ENCODE measurements around the gene CSPG5. TPM values are rescaled to one million over a fixed set of nuclear protein-coding genes. Genes with fewer than 3 reads are reported as not detected.

The CSPG5 gene
- total RNA-seq, 4 donors from 2014 or later: 0.82 to 2.9 TPM; not detected in 2

- no peak overlapping the region for H3K27ac ChIP-seq
- no peaks in the 10 kb centered on the region for H3K36me3 ChIP-seq
- no peaks in the 10 kb centered on the region for H3K9me3 ChIP-seq
- TF ChIP-seq POLR2A (IDR thresholded peaks at IDR 0.05): no peak
- TF ChIP-seq CTCF (IDR thresholded peaks at IDR 0.05): no peak
- intact Hi-C loops (cut with DNase I; ENCODE audit: low total_unique reads): no loop called here
- peaks cover 0 to 14% of the 10 kb centered on the region in 2 donors for H3K27me3 ChIP-seq
- no peak overlapping the region for H3K4me3 ChIP-seq
- H3K4me1 ChIP-seq: peaks cover 0 to 6% of the 10 kb centered on the region in 2 donors
- DNase-seq: no peak
These were observed 5.2 kb downstream of the CSPG5 start for GRCh38 chr3:47573190-47574172.

GRCh38 chr3:47571391-47572175 lies 7.1 kb downstream of the CSPG5 start:
- Histone ChIP-seq H3K4me1 (no peaks in the 10 kb centered on the region), H3K36me3 (no peaks in the 10 kb centered on the region), H3K27ac (no peak overlapping the region), H3K4me3 (no peak overlapping the region), H3K27me3 (peaks cover 0 to under 1% of the 10 kb centered on the region in 2 donors), H3K9me3 (no peaks in the 10 kb centered on the region)
- no peak for TF ChIP-seq CTCF (IDR thresholded peaks at IDR 0.05)
- no peak for TF ChIP-seq POLR2A (IDR thresholded peaks at IDR 0.05)
- intact Hi-C loops (cut with DNase I; ENCODE audit: low total_unique reads): no loop called here
- no peak for DNase-seq

DNA sequence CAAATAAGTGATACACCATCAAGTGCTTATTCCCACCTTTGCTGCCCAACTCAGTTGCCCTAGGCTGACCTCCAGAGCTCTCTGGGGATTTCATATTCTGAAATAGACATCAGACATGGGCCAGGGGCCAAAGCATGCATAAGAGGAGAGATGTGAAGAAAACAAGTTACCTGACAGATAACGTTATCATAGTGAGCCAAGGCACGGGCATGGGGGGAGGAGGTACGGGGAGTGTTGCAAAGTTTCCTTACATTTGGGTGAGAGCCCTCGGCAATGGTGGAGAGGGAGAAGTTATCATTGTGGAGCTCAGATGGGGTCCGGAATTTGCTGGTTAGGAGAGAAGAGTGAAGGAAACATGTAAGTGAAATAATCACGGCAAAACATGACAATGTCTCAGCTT lies 9.8 kb downstream of the CSPG5 start:
- Histone ChIP-seq H3K4me3 (no peak overlapping the region), H3K4me1 (no peaks in the 10 kb centered on the region), H3K27ac (no peak overlapping the region), H3K36me3 (no peaks in the 10 kb centered on the region), H3K9me3 (no peaks in the 10 kb centered on the region), H3K27me3 (no peaks in the 10 kb centered on the region)
- TF ChIP-seq POLR2A (IDR thresholded peaks at IDR 0.05): no peak
- no peak for TF ChIP-seq CTCF (IDR thresholded peaks at IDR 0.05)
- no peak for DNase-seq
- intact Hi-C loops (cut with DNase I; ENCODE audit: low total_unique reads): no loop called here

DNA sequence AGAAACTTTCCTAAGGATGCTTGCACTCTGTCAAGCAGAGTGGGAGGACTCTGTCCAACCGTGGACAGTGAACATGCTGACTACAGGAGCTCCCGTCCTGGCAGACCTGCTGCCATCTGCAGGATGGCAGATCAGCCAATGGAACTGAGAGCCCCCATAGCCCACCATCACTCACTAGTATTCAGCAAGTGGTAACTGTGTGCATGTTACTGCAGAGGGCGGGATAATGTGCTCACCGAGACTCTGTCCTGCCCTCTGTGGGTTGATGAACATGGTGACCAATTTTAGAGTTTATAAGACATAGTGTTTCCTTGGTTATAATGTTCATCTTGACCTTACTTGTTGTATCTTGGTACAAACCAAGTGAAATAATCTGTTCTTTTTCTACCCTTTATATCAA lies 11.5 kb downstream of the CSPG5 start:
- TF ChIP-seq CTCF (IDR thresholded peaks at IDR 0.05) (no peak), POLR2A (IDR thresholded peaks at IDR 0.05) (no peak)
- H3K9me3 ChIP-seq: no peaks in the 10 kb centered on the region

DNA sequence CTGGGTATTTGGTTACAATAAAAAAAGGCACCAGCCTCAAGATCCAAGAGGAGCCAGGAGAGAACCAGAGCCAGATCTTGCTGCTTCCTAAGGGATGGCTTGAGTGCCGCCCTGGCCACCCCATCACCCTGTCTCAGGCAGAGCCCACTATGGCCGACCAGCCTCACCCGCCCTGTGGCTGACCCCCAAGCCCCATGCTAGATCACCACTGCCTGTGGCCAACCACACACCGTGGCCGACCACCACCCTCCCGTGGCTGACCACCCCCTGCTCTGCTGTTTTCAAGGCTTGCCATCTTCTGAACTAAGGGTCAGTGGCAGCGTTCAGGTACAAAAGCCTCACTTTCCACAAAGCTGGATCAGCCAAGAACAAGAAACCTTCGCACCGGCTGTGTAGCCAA lies 12.0 kb downstream of the CSPG5 start:
- no peak for TF ChIP-seq POLR2A (IDR thresholded peaks at IDR 0.05)
- TF ChIP-seq CTCF (IDR thresholded peaks at IDR 0.05): no peak

More for the DNA sequence above, 11.5 kb downstream of the CSPG5 start:
- intact Hi-C loops (cut with DNase I; ENCODE audit: low total_unique reads): no loop called here
- no peak overlapping the region for H3K4me3 ChIP-seq
- no peak overlapping the region for H3K27ac ChIP-seq
- H3K4me1 ChIP-seq: no peaks in the 10 kb centered on the region
- no peaks in the 10 kb centered on the region for H3K27me3 ChIP-seq
- H3K36me3 ChIP-seq: no peaks in the 10 kb centered on the region
- no peak for DNase-seq

More for the DNA sequence above, 12.0 kb downstream of the CSPG5 start:
- Histone ChIP-seq H3K27me3 (no peaks in the 10 kb centered on the region), H3K36me3 (no peaks in the 10 kb centered on the region), H3K9me3 (no peaks in the 10 kb centered on the region), H3K27ac (no peak overlapping the region), H3K4me1 (no peaks in the 10 kb centered on the region), H3K4me3 (no peak overlapping the region)
- intact Hi-C loops (cut with DNase I; ENCODE audit: low total_unique reads): no loop called here
- DNase-seq: no peak

All from uterus (tissue), 4 donors.